ENCODE measurements around the gene ZNRF3.

GRCh38 chr22:29003552-29003951 lies 120.2 kb downstream of the ZNRF3 start:
- no peak for TF ChIP-seq POLR2A (IDR thresholded peaks at IDR 0.05)
- no peak for TF ChIP-seq CTCF (IDR thresholded peaks at IDR 0.05)
